T1000 (cell line): ENCODE results near the gene TMEM135.
"Not testable (repeated sequence)": the region's sequence is repeated elsewhere in the genome, so short reads cannot be mapped to it uniquely, and the experiment has no call there.

ENCODE experiments used
- DNase-seq: peaks from one replicate; lab custom pipeline; 2025; ENCODE audit warnings: mixed read lengths; lab: John Stamatoyannopoulos, UW

The TMEM135 gene

GRCh38 chr11:87258171-87258833 lies 220.6 kb downstream of the TMEM135 start:
- no peak for DNase-seq

- no peak for DNase-seq
Observed at GRCh38 chr11:87259736-87260135, 222.0 kb downstream of the TMEM135 start.

- DNase-seq = no peak
Observed at GRCh38 chr11:87260811-87261210, 223.1 kb downstream of the TMEM135 start.

- DNase-seq = no peak
Observed at GRCh38 chr11:87263264-87263838, 225.6 kb downstream of the TMEM135 start.

- no peak for DNase-seq
Observed at GRCh38 chr11:87263979-87264378, 226.2 kb downstream of the TMEM135 start.

GRCh38 chr11:87265132-87265531 lies 227.4 kb downstream of the TMEM135 start:
- DNase-seq = no peak

GRCh38 chr11:87265979-87266378 lies 228.2 kb downstream of the TMEM135 start:
- DNase-seq = no peak

GRCh38 chr11:87266751-87267150 lies 229.0 kb downstream of the TMEM135 start:
- no peak for DNase-seq

- DNase-seq = not testable (repeated sequence)
Observed at GRCh38 chr11:87271951-87272350, 234.2 kb downstream of the TMEM135 start.

- no peak for DNase-seq
Observed at GRCh38 chr11:87275176-87275575, 237.4 kb downstream of the TMEM135 start.

GRCh38 chr11:87280143-87280542 lies 242.4 kb downstream of the TMEM135 start:
- no peak for DNase-seq

- DNase-seq = no peak
Observed at GRCh38 chr11:87281496-87281895, 243.8 kb downstream of the TMEM135 start.

- no peak for DNase-seq
Observed at GRCh38 chr11:87284306-87284705, 246.6 kb downstream of the TMEM135 start.

- not testable (repeated sequence) for DNase-seq
Observed at GRCh38 chr11:87285674-87286073, 247.9 kb downstream of the TMEM135 start.

- DNase-seq = no peak
Observed at GRCh38 chr11:87286338-87286737, 248.6 kb downstream of the TMEM135 start.

GRCh38 chr11:87290304-87290922 lies 252.7 kb downstream of the TMEM135 start:
- no peak for DNase-seq

- no peak for DNase-seq
Observed at GRCh38 chr11:87292598-87292997, 254.9 kb downstream of the TMEM135 start.

GRCh38 chr11:87295237-87295636 lies 257.5 kb downstream of the TMEM135 start:
- DNase-seq = no peak

GRCh38 chr11:87296627-87297026 lies 258.9 kb downstream of the TMEM135 start:
- no peak for DNase-seq

GRCh38 chr11:87298155-87298554 lies 260.4 kb downstream of the TMEM135 start:
- no peak for DNase-seq

- no peak for DNase-seq
Observed at GRCh38 chr11:87299041-87299481, 261.3 kb downstream of the TMEM135 start.

GRCh38 chr11:87300640-87301380 lies 263.1 kb downstream of the TMEM135 start:
- no peak for DNase-seq
